Naive thymus-derived CD4-positive, alpha-beta T cell (primary cell): Measurements from ENCODE around the gene EVX2. TPM values are rescaled to one million over a fixed set of nuclear protein-coding genes. Genes with fewer than 3 reads are reported as not detected.

ENCODE experiments used
- ATAC-seq: fragments of 150-1000 bp; cut with Tn5 transposase; 2 replicates; pipeline ENCODE4 v1.10.0; 2021; ENCODE audit warnings: mild to moderate bottlenecking, moderate library complexity
- CTCF ChIA-PET: fragments of 350-600 bp; sonication (Branson Sonifier 250); formaldehyde crosslinking; loops from one replicate; lab custom pipeline; 2021; ENCODE audit warnings: antibody characterized with exemption; lab: Charles Lee
- POLR2A ChIA-PET: fragments of 350-600 bp; sonication (Branson Sonifier 250); formaldehyde crosslinking; loops from one replicate; lab custom pipeline; 2021; ENCODE audit warnings: antibody characterized with exemption, inconsistent platforms; lab: Charles Lee
- DNase-seq, 9 donors: peaks; one replicate each; pipeline versions ENCODE4 v3.0.0 to v3.0.0-alpha.2; 2020 to 2022; ENCODE audit warnings: mixed read lengths in 1 of 9
- H3K27ac ChIP-seq: one replicate; pipeline ENCODE4 v1.7.0; 2013; ENCODE audit warnings: mild to moderate bottlenecking, low read depth, low read length, moderate library complexity
- H3K27me3 ChIP-seq, 2 donors: one replicate each; pipeline ENCODE4 v1.7.0; 2013; ENCODE audit warnings: low read length in 2 of 2, mild to moderate bottlenecking in 2 of 2, moderate library complexity in 2 of 2; ENCODE audit not compliant: control insufficient read depth in 2 of 2, insufficient read depth in 2 of 2
- H3K36me3 ChIP-seq, 3 experiments: 1 replicate in 2 of 3; 2 replicates in 1 of 3; pipeline ENCODE4 v1.7.0; 2013; ENCODE audit warnings: low read length in 3 of 3, mild to moderate bottlenecking in 3 of 3, moderate library complexity in 1 of 3; ENCODE audit not compliant: insufficient read depth in 3 of 3, control insufficient read depth in 2 of 3
- H3K4me1 ChIP-seq, 2 donors: one replicate each; pipeline ENCODE4 v1.7.0; 2013; ENCODE audit warnings: low read length in 2 of 2, mild to moderate bottlenecking in 2 of 2, moderate library complexity in 1 of 2; ENCODE audit not compliant: control insufficient read depth in 2 of 2, insufficient read depth in 2 of 2
- H3K4me3 ChIP-seq: 2 replicates; pipeline ENCODE4 v1.7.0; 2013; ENCODE audit warnings: mild to moderate bottlenecking, low read length
- H3K9me3 ChIP-seq, 3 experiments: 1 replicate in 2 of 3; 2 replicates in 1 of 3; pipeline ENCODE4 v1.7.0; 2013; ENCODE audit warnings: low read length in 3 of 3; ENCODE audit not compliant: control insufficient read depth in 2 of 3
- H3K27ac Mint-ChIP-seq, 9 donors: one replicate each; pipeline ENCODE4 v1.8.0; 2020 to 2022; ENCODE audit warnings: mixed read lengths in 9 of 9, mild to moderate bottlenecking in 8 of 9, moderate library complexity in 5 of 9, inconsistent platforms in 2 of 9
- H3K27me3 Mint-ChIP-seq, 5 donors: one replicate each; pipeline ENCODE4 v1.8.0; 2021 to 2022; ENCODE audit warnings: mixed read lengths in 5 of 5, mild to moderate bottlenecking in 1 of 5
- H3K36me3 Mint-ChIP-seq, 5 donors: one replicate each; pipeline ENCODE4 v1.8.0; 2020 to 2022; ENCODE audit warnings: mixed read lengths in 5 of 5, mild to moderate bottlenecking in 3 of 5, inconsistent platforms in 1 of 5
- H3K4me1 Mint-ChIP-seq, 7 donors: one replicate each; pipeline ENCODE4 v1.8.0; 2020 to 2022; ENCODE audit warnings: mixed read lengths in 7 of 7, mild to moderate bottlenecking in 3 of 7, inconsistent platforms in 1 of 7
- H3K4me3 Mint-ChIP-seq, 10 donors: one replicate each; pipeline ENCODE4 v1.8.0; 2020 to 2022; ENCODE audit warnings: mild to moderate bottlenecking in 10 of 10, mixed read lengths in 10 of 10, moderate library complexity in 6 of 10, inconsistent platforms in 2 of 10
- H3K9me3 Mint-ChIP-seq, 11 donors: one replicate each; pipeline ENCODE4 v1.8.0; 2020 to 2022; ENCODE audit warnings: mixed read lengths in 11 of 11, mild to moderate bottlenecking in 4 of 11, inconsistent platforms in 1 of 11, moderate library complexity in 1 of 11
- intact Hi-C, 2 donors: fragments of 100-400 bp; cut with micrococcal nuclease; formaldehyde crosslinking; loops; one replicate each; pipeline ENCODE4 v1.15.1; 2023
- polyA plus RNA-seq, 2 donors: library from polyadenylated mRNA; unstranded; fragments of 300-500 nt; fragmentation: Illumina TruSeq; gene quantifications; one replicate each; pipeline ENCODE4 v1.2.3, GENCODE V29; 2021
- total RNA-seq, 6 experiments: library from RNA in 5 of 6; stranded (reverse) in 5 of 6; gene quantifications; 1 replicate in 5 of 6; 2 replicates in 1 of 6; pipeline ENCODE4 v1.2.3 and lab custom pipeline; 2021 to 2026

EVX2 gene
- total and polyA plus RNA-seq, 7 experiments from 2014 or later = not detected

- Mint-ChIP-seq H3K9me3 (peaks cover 0 to 12% (median 1%) of the 10 kb centered on the region in 11 donors), H3K4me1 (peaks cover 17 to 51% (median 41%) of the 10 kb centered on the region in 7 donors)
Measured at GRCh38 chr2:176126929-176127773, 43.4 kb upstream of the EVX2 start.

GRCh38 chr2:176125772-176126054 lies 42.0 kb upstream of the EVX2 start:
- H3K9me3 Mint-ChIP-seq = peaks cover 0 to 9% (median 0%) of the 10 kb centered on the region in 11 donors
- DNase-seq (no peak), ATAC-seq (no peak)
- Histone ChIP-seq H3K27ac (no peak overlapping the region), H3K27me3 (peaks cover 34 to 74% of the 10 kb centered on the region in 2 donors), H3K36me3 (no peaks in the 10 kb centered on the region), H3K4me3 (no peak overlapping the region), H3K4me1 (peaks cover 3 to 19% of the 10 kb centered on the region in 2 donors), H3K9me3 (no peaks in the 10 kb centered on the region)
- peaks cover 67 to 79% (median 69%) of the 10 kb centered on the region in 5 donors for H3K27me3 Mint-ChIP-seq
- POLR2A ChIA-PET = no interaction called here
- CTCF ChIA-PET = interaction anchor here (0.7 to 5.6 kb wide), 4 partner anchors 8 to 534 kb away, joined by 3 to 65 read pairs (median 10); no protein-coding TSS in a partner anchor
- H3K4me1 Mint-ChIP-seq = peaks cover 9 to 43% (median 28%) of the 10 kb centered on the region in 7 donors
- H3K4me3 Mint-ChIP-seq = no peak overlapping the region
- intact Hi-C loops = loop anchor here (2.0 to 10.0 kb wide), 7 partner anchors 123 to 1791 kb away; partner anchors contain the start of genes LNPK (in 1 of the 2) and SP9 (in 1 of the 2)
- peak overlapping the region in 1 of 9 donors; percentile 7 for H3K27ac Mint-ChIP-seq
- H3K36me3 Mint-ChIP-seq = no peaks in the 10 kb centered on the region

More at GRCh38 chr2:176126929-176127773, 43.4 kb upstream of the EVX2 start:
- CTCF ChIA-PET = interaction anchor here (0.6 to 5.6 kb wide), 16 partner anchors 12 to 1035 kb away, joined by 3 to 65 read pairs (median 4); no protein-coding TSS in a partner anchor
- POLR2A ChIA-PET = interaction anchor here (0.5 to 0.9 kb wide), 3 partner anchors 24 to 1594 kb away, joined by 3 read pairs; no protein-coding TSS in a partner anchor
- peaks cover 3 to 20% of the 10 kb centered on the region in 2 donors for H3K4me1 ChIP-seq
- no peak overlapping the region for H3K27ac ChIP-seq
- no peaks in the 10 kb centered on the region for H3K36me3 ChIP-seq
- no peaks in the 10 kb centered on the region for H3K9me3 ChIP-seq
- ATAC-seq (peak; percentile 51), DNase-seq (peak in 8 of 9 donors; percentile 26 to 68 (median 54))
- Mint-ChIP-seq H3K4me3 (peak overlapping the region in 4 of 10 donors; percentile 17 to 67 (median 38)), H3K27me3 (peaks cover 71 to 80% (median 76%) of the 10 kb centered on the region in 5 donors), H3K36me3 (peaks cover 0 to 5% (median 0%) of the 10 kb centered on the region in 5 donors), H3K27ac (peak overlapping the region in 3 of 9 donors; percentile 8 to 63 (median 62))
- H3K27me3 ChIP-seq = peaks cover 33 to 74% of the 10 kb centered on the region in 2 donors
- H3K4me3 ChIP-seq = no peak overlapping the region
- intact Hi-C loops = loop anchor here (1.0 to 10.0 kb wide), 14 partner anchors 125 to 1792 kb away; partner anchors contain the start of genes LNPK (in 1 of the 2) and SP9 (in 1 of the 2)

- DNase-seq = peak in 1 of 9 donors; percentile 17
- H3K27ac Mint-ChIP-seq = peak overlapping the region in 1 of 9 donors; percentile 51
Measured at GRCh38 chr2:176124947-176125771, 41.4 kb upstream of the EVX2 start.

GRCh38 chr2:176124110-176124946 lies 40.6 kb upstream of the EVX2 start:
- ATAC-seq (no peak), DNase-seq (no peak)
- POLR2A ChIA-PET = no interaction called here
- H3K4me3 ChIP-seq = no peak overlapping the region
- Mint-ChIP-seq H3K9me3 (peaks cover 0 to 15% (median 1%) of the 10 kb centered on the region in 11 donors), H3K27ac (peak overlapping the region in 3 of 9 donors; percentile 43 to 86 (median 44)), H3K4me1 (peaks cover 8 to 42% (median 25%) of the 10 kb centered on the region in 7 donors), H3K27me3 (peaks cover 78 to 90% (median 81%) of the 10 kb centered on the region in 5 donors), H3K4me3 (peak overlapping the region in 8 of 10 donors; percentile 26 to 75 (median 59)), H3K36me3 (no peaks in the 10 kb centered on the region)
- CTCF ChIA-PET = no interaction called here
- H3K27me3 ChIP-seq = peaks cover 34 to 83% of the 10 kb centered on the region in 2 donors
- no peak overlapping the region for H3K27ac ChIP-seq
- peaks cover 0 to 15% of the 10 kb centered on the region in 2 donors for H3K4me1 ChIP-seq
- intact Hi-C loops = loop anchor here (10.0 kb wide), 3 partner anchors 1210 to 1790 kb away; partner anchors contain the start of gene SP9 (in 1 of the 2)
- H3K36me3 ChIP-seq = no peaks in the 10 kb centered on the region
- H3K9me3 ChIP-seq = no peaks in the 10 kb centered on the region

More at GRCh38 chr2:176124947-176125771, 41.4 kb upstream of the EVX2 start:
- H3K4me1 Mint-ChIP-seq = peaks cover 8 to 42% (median 26%) of the 10 kb centered on the region in 7 donors
- Histone ChIP-seq H3K27me3 (peaks cover 34 to 78% of the 10 kb centered on the region in 2 donors), H3K4me3 (no peak overlapping the region), H3K4me1 (peaks cover 0 to 15% of the 10 kb centered on the region in 2 donors), H3K36me3 (no peaks in the 10 kb centered on the region), H3K9me3 (no peaks in the 10 kb centered on the region), H3K27ac (no peak overlapping the region)
- no peak for ATAC-seq
- peaks cover 0 to 14% (median 0%) of the 10 kb centered on the region in 11 donors for H3K9me3 Mint-ChIP-seq
- ChIA-PET POLR2A (no interaction called here), CTCF (interaction anchor here (0.7 to 5.6 kb wide), 3 partner anchors 8 to 534 kb away, joined by 3 to 65 read pairs (median 5); no protein-coding TSS in a partner anchor)
- H3K36me3 Mint-ChIP-seq = no peaks in the 10 kb centered on the region
- peaks cover 71 to 82% (median 73%) of the 10 kb centered on the region in 5 donors for H3K27me3 Mint-ChIP-seq
- intact Hi-C loops = loop anchor here (5.0 to 10.0 kb wide), 5 partner anchors 123 to 1790 kb away; partner anchors contain the start of genes LNPK (in 1 of the 2) and SP9 (in 1 of the 2)
- peak overlapping the region in 1 of 10 donors; percentile 26 for H3K4me3 Mint-ChIP-seq

GRCh38 chr2:176123411-176124109 lies 39.8 kb upstream of the EVX2 start:
- H3K27me3 Mint-ChIP-seq = peaks cover 77 to 90% (median 82%) of the 10 kb centered on the region in 5 donors
- peaks cover 0 to 19% (median 5%) of the 10 kb centered on the region in 11 donors for H3K9me3 Mint-ChIP-seq
- H3K4me1 ChIP-seq = peaks cover 0 to 15% of the 10 kb centered on the region in 2 donors
- H3K36me3 Mint-ChIP-seq = peaks cover 0 to 4% (median 0%) of the 10 kb centered on the region in 5 donors
- H3K27ac Mint-ChIP-seq = peak overlapping the region in 2 of 9 donors; percentile 43 to 86
- ChIA-PET POLR2A (no interaction called here), CTCF (no interaction called here)
- no peaks in the 10 kb centered on the region for H3K9me3 ChIP-seq
- H3K4me3 ChIP-seq = no peak overlapping the region
- peak overlapping the region; percentile 26 to 75 (median 58) for H3K4me3 Mint-ChIP-seq
- no peaks in the 10 kb centered on the region for H3K36me3 ChIP-seq
- peaks cover 34 to 81% of the 10 kb centered on the region in 2 donors for H3K27me3 ChIP-seq
- H3K27ac ChIP-seq = no peak overlapping the region
- H3K4me1 Mint-ChIP-seq = peaks cover 8 to 39% (median 21%) of the 10 kb centered on the region in 7 donors
- DNase-seq = no peak
- ATAC-seq = no peak
- intact Hi-C loops = loop anchor here (1.0 to 10.0 kb wide), 4 partner anchors 8 to 1789 kb away; partner anchors contain the start of gene SP9 (in 1 of the 2)
